A549 (cell line): ENCODE data around the gene PLCB1. TPM values are rescaled to one million over a fixed set of nuclear protein-coding genes. Genes with fewer than 3 reads are reported as not detected.
A peak's percentile ranks its signal among the peaks of the same experiment; 100 is the strongest.

ENCODE experiments used
- ATAC-seq, 2 experiments: fragments of 200-7000 bp in 1 of 2; fragments of >200 bp in 1 of 2; cut with Nextera tagmentation in 1 of 2; cut with Tn5 transposase in 1 of 2; 3 replicates each; pipeline versions ENCODE4 v1.8.0 to v1.9.1; 2018 to 2020; ENCODE audit warnings: mild to moderate bottlenecking in 1 of 2, moderate library complexity in 1 of 2
- CTCF ChIA-PET: fragments of 300-600 bp; sonication (Branson Sonifier 250); formaldehyde crosslinking; extraction: SDS; loops from one replicate; lab custom pipeline; 2021; ENCODE audit warnings: antibody characterized with exemption, inconsistent platforms; lab: Yijun Ruan, JAX
- POLR2A ChIA-PET: fragments of 350-600 bp; formaldehyde crosslinking; extraction: SDS; loops from one replicate; lab custom pipeline; 2021; ENCODE audit warnings: antibody characterized with exemption, inconsistent platforms; lab: Yijun Ruan, JAX
- DNase-seq, 2 experiments: peaks; one replicate each; pipeline versions ENCODE4 v3.0.0 to v3.0.0-alpha.2; 2011 to 2016; ENCODE audit warnings: low read depth in 1 of 2, low spot score in 1 of 2
- FAIRE-seq: peaks from 2 replicates; lab custom pipeline; 2011; peaks lifted over from hg19 to GRCh38; lab: Jason Lieb, UNC
- H3K27ac ChIP-seq, 2 experiments: fragments of >200 bp; sonication (Bioruptor Twin); formaldehyde crosslinking; 3 replicates each; pipeline ENCODE4 v1.5.1; 2016 to 2017
- H3K4me1 ChIP-seq: fragments of >200 bp; sonication (Bioruptor Twin); formaldehyde crosslinking; 3 replicates; pipeline ENCODE4 v1.6.1; 2016
- H3K4me2 ChIP-seq: fragments of >200 bp; sonication (Bioruptor Twin); formaldehyde crosslinking; 3 replicates; pipeline ENCODE4 v1.6.1; 2016
- H3K4me3 ChIP-seq: fragments of >200 bp; sonication (Bioruptor Twin); formaldehyde crosslinking; 3 replicates; pipeline ENCODE4 v1.5.1; 2016
- H3K9me3 ChIP-seq: fragments of >200 bp; sonication (Bioruptor Twin); formaldehyde crosslinking; 3 replicates; pipeline ENCODE4 v1.6.1; 2016
- CHD4 ChIP-seq: fragments of 200-600 bp; sonication (generic); IDR thresholded peaks from 2 replicates; pipeline ENCODE4 v1.6.1; 2016; ENCODE audit warnings: antibody characterized with exemption, mild to moderate bottlenecking, borderline replicate concordance
- CTCF ChIP-seq: fragments of >200 bp; sonication (Bioruptor Twin); formaldehyde crosslinking; IDR thresholded peaks from 3 replicates; pipeline ENCODE4 v1.5.1; 2016
- FOSB ChIP-seq: fragments of 250-450 bp; sonication (Bioruptor Pico); IDR thresholded peaks from 2 replicates; pipeline ENCODE4 v1.5.0; 2020; ENCODE audit warnings: mild to moderate bottlenecking, moderate library complexity
- FOSL2 ChIP-seq, 2 experiments: fragments of 450-650 bp in 1 of 2; fragments of >200 bp in 1 of 2; sonication (Bioruptor Twin) in 1 of 2; formaldehyde crosslinking; IDR thresholded peaks; 2 replicates each; pipeline versions ENCODE4 v1.5.0 to v1.6.1; 2016 to 2020; ENCODE audit warnings: mild to moderate bottlenecking in 1 of 2, moderate library complexity in 1 of 2
- HDAC2 ChIP-seq: fragments of 200-600 bp; sonication (generic); IDR thresholded peaks from 2 replicates; pipeline ENCODE4 v1.6.1; 2016
- HES2 ChIP-seq: fragments of >200 bp; sonication (Bioruptor Twin); formaldehyde crosslinking; IDR thresholded peaks from 2 replicates; pipeline ENCODE4 v1.6.1; 2016
- HOXB13 ChIP-seq: fragments of 250-450 bp; sonication (Bioruptor Pico); IDR thresholded peaks from 2 replicates; pipeline ENCODE4 v1.5.0; 2020; ENCODE audit warnings: low read depth, mild to moderate bottlenecking, moderate library complexity
- HOXB5 ChIP-seq: fragments of 250-450 bp; sonication (Bioruptor Pico); IDR thresholded peaks from 2 replicates; pipeline ENCODE4 v1.5.0; 2020; ENCODE audit warnings: mild to moderate bottlenecking, moderate library complexity
- KDM1A ChIP-seq: fragments of 200-600 bp; sonication (generic); IDR thresholded peaks from 2 replicates; pipeline ENCODE4 v1.6.1; 2016; ENCODE audit warnings: low read depth, mild to moderate bottlenecking
- KDM5A ChIP-seq: fragments of 200-600 bp; sonication (generic); IDR thresholded peaks from 2 replicates; pipeline ENCODE4 v1.6.1; 2016; ENCODE audit warnings: antibody characterized with exemption, mild to moderate bottlenecking
- MAFK ChIP-seq: fragments of 450-650 bp; IDR thresholded peaks from 2 replicates; pipeline ENCODE4 v1.6.1; 2014; ENCODE audit not compliant: partially characterized antibody
- MAZ ChIP-seq: fragments of 150-350 bp; IDR thresholded peaks from 2 replicates; pipeline ENCODE4 v1.6.1; 2014; ENCODE audit warnings: antibody characterized with exemption, low read depth, low read length, borderline replicate concordance
- NR3C1 ChIP-seq: fragments of >200 bp; sonication (Bioruptor Twin); formaldehyde crosslinking; IDR thresholded peaks from 3 replicates; pipeline ENCODE4 v1.6.1; 2017
- PBX3 ChIP-seq: IDR thresholded peaks from 2 replicates; pipeline ENCODE4 v1.6.1; 2012
- POLR2AphosphoS2 ChIP-seq: conservative IDR thresholded peaks from 2 replicates; pipeline ENCODE4 v1.6.1; 2012; ENCODE audit warnings: low read length, improper control_type of control experiment, inconsistent platforms
- RARB ChIP-seq: fragments of 250-450 bp; sonication (Bioruptor Pico); IDR thresholded peaks from 2 replicates; pipeline ENCODE4 v1.8.0; 2021; ENCODE audit warnings: mild to moderate bottlenecking, moderate library complexity
- RFX5 ChIP-seq: fragments of 450-650 bp; IDR thresholded peaks from 2 replicates; pipeline ENCODE4 v1.7.1; 2014; ENCODE audit warnings: antibody characterized with exemption, mild to moderate bottlenecking, moderate library complexity
- TFCP2L1 ChIP-seq: fragments of 250-450 bp; sonication (Bioruptor Pico); IDR thresholded peaks from 2 replicates; pipeline ENCODE4 v1.5.0; 2021; ENCODE audit warnings: mild to moderate bottlenecking
- ZFP36 ChIP-seq: fragments of 450-650 bp; IDR thresholded peaks from 2 replicates; pipeline ENCODE4 v1.6.1; 2014; ENCODE audit warnings: borderline replicate concordance; ENCODE audit not compliant: partially characterized antibody
- ZNF302 ChIP-seq: fragments of 250-450 bp; sonication (Bioruptor Pico); IDR thresholded peaks from 2 replicates; pipeline ENCODE4 v1.9.0; 2021; ENCODE audit warnings: inconsistent platforms, mild to moderate bottlenecking, moderate library complexity
- WGBS: methylation state at CpG from one replicate; pipeline ENCODE4 v1.1.6; 2017; ENCODE audit errors: missing lambda C conversion rate; 5-methylcytosine and 5-hydroxymethylcytosine counted together
- polyA plus RNA-seq, 4 experiments: library from polyadenylated mRNA; depleted of rRNA in 3 of 4; stranded (reverse); fragments of >200 nt; fragmentation: RNase III in 1 of 4; extraction: RNeasy Plus Mini Kit Qiagen cat#74134 plus additional on column Dnase treatment in 1 of 4; gene quantifications; 2 replicates in 3 of 4; 3 replicates in 1 of 4; pipeline ENCODE4 v1.2.3, GENCODE V29; 2011 to 2017

Gene PLCB1
- polyA plus RNA-seq, 2 of the 4 experiments (the other 2 are of a cell fraction), result 0.97 to 6.3 TPM

GRCh38 chr20:8398263-8399051 is 266.4 kb downstream of the PLCB1 start (continued):
- no peak for TF ChIP-seq CTCF
- TF ChIP-seq TFCP2L1 (CRISPR knock-in tag), result no peak
- no peak for TF ChIP-seq KDM1A
- no peak for TF ChIP-seq PBX3
- no peak for TF ChIP-seq POLR2AphosphoS2
- TF ChIP-seq HOXB5, result no peak
- TF ChIP-seq RFX5, result no peak
- no peak for TF ChIP-seq ZNF302 (CRISPR knock-in tag)
- TF ChIP-seq HES2, result no peak

DNA sequence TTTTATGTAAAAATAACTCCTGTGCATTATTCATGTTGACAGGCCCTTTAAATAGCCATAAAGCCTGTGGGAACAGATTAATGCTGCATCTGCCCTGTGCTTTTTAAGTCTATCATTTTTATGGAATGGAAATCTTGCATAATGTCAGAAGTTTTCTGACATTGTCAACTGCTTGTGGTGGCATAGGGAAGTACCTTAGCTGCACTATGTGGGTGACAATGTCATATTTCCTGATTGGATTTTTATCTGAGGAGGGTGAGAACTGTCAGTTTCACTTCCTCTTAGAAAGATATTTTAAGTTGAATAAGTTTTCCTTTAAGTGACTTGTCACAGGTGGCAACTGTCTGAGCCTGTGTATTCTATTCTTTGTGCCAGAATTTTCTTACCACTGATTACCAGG is 267.9 kb downstream of the PLCB1 start:
- peak; percentile 77 for FAIRE-seq
- Histone ChIP-seq H3K27ac (no peak overlapping the region), H3K4me2 (no peak overlapping the region), H3K4me3 (no peak overlapping the region)
- no peak for ATAC-seq
- TF ChIP-seq PBX3, result no peak
- no peak for TF ChIP-seq KDM5A
- no peak for TF ChIP-seq RFX5
- no peak for TF ChIP-seq RARB (CRISPR knock-in tag)
- no peak for TF ChIP-seq MAZ
- no peak for TF ChIP-seq HDAC2
- no peak for TF ChIP-seq CHD4
- TF ChIP-seq HOXB13 (CRISPR knock-in tag), result no peak
- TF ChIP-seq FOSB (CRISPR knock-in tag), result no peak
- no peak for TF ChIP-seq NR3C1
- TF ChIP-seq, all 56 proteins: peak for 0
- CTCF ChIA-PET, result interaction anchor here (1.7 kb wide), 1 partner anchor 20 kb away, joined by 3 read pairs; no protein-coding TSS in a partner anchor
- H3K4me1 ChIP-seq, result no peaks in the 10 kb centered on the region
- no peak for DNase-seq
- POLR2A ChIA-PET, result no interaction called here
- H3K9me3 ChIP-seq, result no peaks in the 10 kb centered on the region

DNA sequence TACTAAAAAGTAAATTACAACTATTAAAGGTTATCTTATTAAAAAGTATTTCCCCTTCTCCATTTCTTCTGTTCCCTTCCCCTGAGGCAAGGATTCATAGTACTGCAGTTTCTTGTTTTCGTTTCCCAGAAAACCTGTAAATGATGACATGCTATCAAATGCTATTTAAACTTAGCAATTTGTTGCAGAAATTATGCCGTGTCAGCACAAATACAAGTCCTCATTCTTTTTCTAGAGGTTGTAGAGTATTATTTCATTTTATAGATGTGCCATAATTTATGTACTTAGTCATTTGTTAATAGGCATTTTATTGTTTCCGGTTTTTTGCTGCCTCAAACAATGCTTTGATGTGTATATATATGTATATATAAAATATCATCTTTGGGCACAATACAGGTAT is 268.4 kb downstream of the PLCB1 start:
- no peak overlapping the region for H3K4me3 ChIP-seq
- H3K27ac ChIP-seq, result no peak overlapping the region
- no peak for DNase-seq
- H3K4me1 ChIP-seq, result no peaks in the 10 kb centered on the region
- H3K4me2 ChIP-seq, result no peak overlapping the region
- 6% methylated on average over 3 of the region's 3 CpGs for WGBS
- ChIA-PET CTCF (interaction anchor here (1.7 to 1.8 kb wide), 2 partner anchors 11 to 19 kb away, joined by 3 to 16 read pairs; no protein-coding TSS in a partner anchor), POLR2A (no interaction called here)
- no peak for ATAC-seq
- no peak for FAIRE-seq
- TF ChIP-seq FOSL2 (IDR thresholded peaks at IDR 0.05) (no peak), FOSL2 (CRISPR knock-in tag; IDR thresholded peaks at IDR 0.05) (no peak), MAFK (peak; percentile 98), ZFP36 (no peak)
- H3K9me3 ChIP-seq, result no peaks in the 10 kb centered on the region
